GM18511 (cell line): ENCODE measurements around the gene KLRD1.
A peak's percentile ranks its signal among the peaks of the same experiment; 100 is the strongest.
"Not testable (repeated sequence)": the region's sequence is repeated elsewhere in the genome, so short reads cannot be mapped to it uniquely, and the experiment has no call there.

Experiments
- ATAC-seq: cut with Tn5 transposase; IDR thresholded peaks from one replicate; pipeline ENCODE4 v1.9.1; 2021; ENCODE audit warnings: mild to moderate bottlenecking, moderate library complexity; ENCODE audit not compliant: unreplicated experiment

KLRD1 gene

DNA sequence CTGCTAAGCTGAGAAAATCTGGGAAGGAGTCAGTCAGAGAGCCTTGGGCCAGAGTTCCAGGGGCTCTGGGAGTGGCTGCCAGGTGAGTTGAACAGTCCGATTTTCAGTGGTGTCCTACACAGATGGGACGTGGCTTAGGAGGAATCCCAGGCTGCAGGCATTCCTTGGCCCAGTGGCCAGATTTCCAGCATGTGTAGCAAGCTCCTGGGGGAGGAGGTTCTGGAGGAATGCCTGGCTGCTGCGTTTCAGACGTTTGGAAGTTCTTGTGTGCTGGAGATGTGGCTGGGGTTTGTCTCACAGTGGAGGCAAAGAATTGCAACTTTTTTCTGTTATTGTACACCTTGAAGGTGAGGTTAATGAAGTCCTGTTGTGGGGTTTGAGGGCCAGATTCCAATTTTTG lies 28.5 kb downstream of the KLRD1 start:
- not testable (repeated sequence) for ATAC-seq

DNA sequence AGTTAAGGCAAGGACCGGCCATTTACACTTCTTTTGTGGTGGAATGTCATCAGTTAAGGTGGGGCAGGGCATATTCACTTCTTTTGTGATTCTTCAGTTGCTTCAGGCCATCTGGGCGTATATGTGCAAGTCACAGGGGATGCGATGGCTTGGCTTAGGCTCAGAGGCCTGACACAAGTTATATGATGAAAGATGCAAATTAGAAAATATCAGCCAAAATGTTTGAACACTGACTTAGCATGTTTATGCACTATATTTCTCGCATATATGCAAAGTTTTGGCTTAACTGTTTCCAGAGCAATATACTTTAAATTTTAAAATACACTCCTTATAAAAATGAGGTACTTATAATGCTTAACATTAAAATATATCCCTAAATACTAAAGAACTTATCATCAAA lies 30.8 kb downstream of the KLRD1 start:
- not testable (repeated sequence) for ATAC-seq

DNA sequence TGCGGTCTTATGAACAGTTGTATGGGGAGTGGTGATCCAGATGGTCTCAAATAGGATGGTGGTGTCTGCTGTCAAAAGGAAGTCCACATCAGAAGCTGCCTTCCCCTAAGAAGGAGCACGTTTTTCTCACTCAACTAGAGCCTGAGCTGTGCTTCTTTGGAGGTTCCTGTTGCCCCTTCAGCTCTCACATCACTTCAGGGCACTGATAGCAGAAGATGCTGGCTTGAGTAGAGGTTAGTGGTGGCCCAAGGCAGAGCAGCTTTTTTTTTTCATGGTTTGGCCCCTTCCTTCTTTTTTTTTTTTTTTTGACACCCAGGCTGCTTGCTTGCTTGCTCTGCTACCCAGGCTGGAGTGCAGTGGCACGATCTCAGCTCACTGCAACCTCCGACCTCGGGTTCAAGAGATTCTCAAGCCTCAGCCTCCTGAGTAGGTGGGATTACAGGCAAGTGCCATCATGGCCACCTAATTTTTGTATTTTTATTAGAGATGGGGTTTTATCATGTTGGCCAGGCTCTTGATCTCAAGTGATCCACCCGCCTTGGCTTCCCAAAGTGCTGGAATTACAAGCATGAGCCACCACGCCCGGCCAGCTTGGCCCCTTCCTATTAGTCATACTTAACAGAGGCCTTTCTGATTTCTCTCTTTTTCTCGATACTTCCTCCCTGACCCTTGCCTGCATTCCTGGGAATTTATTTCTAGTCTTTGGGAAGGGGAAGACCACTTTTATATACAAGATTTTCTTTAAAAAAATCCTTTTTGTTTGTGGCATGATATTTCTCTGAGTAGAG lies 31.6 kb downstream of the KLRD1 start:
- ATAC-seq, result no peak

DNA sequence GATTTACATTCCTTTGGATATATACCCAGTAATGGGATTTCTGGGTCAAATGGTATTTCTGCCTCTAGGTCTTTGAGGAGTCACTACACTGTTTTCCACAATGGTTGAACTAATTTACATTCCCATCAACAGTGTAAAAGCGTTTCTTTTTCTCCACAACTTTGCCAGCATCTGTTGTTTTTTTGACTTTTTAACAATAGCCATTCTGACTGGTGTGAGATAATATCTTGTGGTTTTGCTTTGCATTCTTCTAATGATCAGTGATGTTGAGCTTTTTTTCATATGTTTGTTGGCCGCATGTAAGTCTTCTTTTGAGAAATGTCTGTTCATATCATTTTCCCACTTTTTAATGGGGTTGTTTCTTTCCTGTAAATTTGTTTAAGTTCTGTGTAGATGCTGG lies 33.3 kb downstream of the KLRD1 start:
- not testable (repeated sequence) for ATAC-seq

DNA sequence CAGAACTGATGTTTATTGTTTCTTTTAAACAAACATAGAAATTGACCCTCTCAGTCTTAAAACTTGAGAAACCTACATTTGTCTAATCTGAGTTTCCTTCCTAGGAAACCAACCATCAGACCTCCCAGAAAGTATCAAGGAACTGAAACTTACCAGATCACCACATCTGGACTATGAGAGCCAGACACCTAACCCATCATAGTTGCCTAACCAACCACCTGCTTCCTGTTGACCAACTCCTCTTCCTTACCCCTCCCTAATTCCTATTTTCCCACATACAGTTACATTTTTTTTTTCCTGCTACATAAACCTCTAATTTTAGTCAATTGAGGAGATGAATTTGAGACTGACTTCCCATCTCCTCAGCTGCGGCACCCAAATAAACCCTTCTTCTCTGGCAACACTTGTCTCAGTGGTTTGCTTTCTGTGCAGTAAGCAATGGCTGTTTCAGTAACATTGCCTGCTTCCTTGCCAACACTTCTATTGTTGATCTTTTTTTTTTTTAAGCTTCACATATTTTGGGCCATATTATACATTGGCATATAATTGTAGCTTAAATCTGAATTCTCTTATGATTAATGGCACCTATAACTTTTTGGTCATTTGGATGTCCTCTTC lies 34.3 kb downstream of the KLRD1 start:
- no peak for ATAC-seq

DNA sequence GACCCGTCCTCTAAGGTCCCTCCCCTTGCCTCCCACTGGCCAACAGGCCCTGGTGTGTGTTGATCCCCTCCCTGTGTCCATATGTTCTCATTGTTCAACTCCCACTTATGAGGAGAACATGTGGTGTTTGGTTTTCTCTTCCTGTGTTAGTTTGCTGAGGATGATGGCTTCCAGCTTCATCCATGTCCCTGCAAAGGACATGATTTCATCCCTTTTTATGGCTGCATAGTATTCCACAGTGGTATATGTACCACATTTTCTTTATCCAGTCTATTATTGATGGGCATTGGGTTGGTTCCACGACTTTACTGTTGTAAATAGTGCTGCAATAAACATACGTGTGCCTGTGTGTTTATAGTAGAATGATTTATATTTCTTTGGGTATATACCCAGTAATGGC lies 43.8 kb downstream of the KLRD1 start:
- ATAC-seq, result not testable (repeated sequence)

DNA sequence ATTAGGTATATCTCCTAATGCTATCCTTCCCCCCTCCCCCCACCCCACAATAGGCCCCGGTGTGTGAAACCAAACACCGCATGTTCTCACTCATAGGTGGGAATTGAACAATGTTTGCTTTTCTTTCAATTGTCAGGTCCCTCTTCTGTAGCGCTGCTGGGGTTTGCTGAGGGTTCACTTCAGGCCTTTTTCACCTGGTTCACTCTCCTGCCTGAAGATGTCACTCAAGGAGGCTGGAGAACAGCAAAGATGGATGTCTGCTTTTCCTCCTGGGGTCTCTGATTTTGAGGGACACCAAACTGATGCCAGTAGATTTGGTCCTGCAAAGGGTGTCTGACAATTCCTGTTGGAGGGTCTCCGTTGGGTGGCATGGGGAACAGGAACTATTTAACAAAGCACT lies 46.4 kb downstream of the KLRD1 start:
- ATAC-seq, result no peak

DNA sequence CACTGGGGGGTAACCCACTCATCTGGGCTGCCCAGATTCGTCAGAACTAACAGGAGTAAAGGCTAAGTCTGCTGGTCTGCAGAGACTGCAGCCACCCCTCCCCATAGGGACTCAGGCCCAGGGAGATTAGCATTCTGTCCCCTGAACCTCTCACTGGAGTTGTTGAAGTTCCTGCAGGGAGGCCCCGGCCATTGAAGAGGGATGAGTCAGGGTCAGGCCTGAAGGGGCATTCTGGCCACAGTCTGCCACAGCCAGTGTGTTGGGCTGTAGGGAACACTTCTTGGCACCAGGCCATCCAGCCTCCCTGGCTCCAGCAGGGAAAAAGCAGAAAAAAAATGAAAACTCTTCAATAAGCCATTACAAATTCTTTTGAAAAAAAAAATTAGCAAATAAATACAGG lies 46.8 kb downstream of the KLRD1 start:
- ATAC-seq, result no peak

DNA sequence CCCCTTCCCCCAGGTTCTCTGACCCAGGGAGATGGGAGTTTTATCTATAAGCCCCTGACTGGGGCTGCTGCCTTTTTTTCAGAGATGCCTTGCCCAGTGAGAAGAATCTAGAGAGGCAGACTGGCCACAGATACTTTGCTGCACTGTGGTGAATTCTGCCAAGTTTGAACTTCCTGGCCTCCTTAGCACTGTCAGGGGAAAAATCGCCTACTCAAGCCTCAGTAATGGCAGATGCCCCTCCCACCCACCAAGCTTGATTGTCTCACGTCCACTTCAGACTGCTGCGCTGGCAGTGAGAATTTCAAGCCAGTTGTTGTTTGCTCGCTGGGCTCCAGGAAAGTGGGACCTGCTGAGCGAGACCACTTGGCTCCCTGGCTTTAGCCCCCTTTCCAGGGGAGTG lies 50.5 kb downstream of the KLRD1 start:
- ATAC-seq, result no peak

DNA sequence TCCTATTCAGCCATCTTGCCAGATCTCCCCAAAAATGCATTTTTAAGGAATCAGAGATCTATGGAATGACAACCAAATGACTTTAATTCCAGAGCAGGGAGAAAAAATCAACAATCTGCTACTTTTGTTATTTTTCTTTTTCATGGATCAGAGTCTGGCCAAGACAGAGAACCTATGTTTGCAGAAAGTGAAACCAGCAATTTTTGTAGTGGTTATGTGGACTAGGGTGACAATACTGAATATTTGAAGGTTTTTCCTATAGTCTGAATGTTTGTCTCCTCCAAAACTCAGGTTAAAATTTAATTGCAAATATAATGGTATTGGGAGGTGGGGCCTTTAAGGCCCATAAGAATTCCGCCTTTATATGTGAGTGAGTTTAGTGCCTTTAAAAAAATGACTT lies 51.3 kb downstream of the KLRD1 start:
- no peak for ATAC-seq

DNA sequence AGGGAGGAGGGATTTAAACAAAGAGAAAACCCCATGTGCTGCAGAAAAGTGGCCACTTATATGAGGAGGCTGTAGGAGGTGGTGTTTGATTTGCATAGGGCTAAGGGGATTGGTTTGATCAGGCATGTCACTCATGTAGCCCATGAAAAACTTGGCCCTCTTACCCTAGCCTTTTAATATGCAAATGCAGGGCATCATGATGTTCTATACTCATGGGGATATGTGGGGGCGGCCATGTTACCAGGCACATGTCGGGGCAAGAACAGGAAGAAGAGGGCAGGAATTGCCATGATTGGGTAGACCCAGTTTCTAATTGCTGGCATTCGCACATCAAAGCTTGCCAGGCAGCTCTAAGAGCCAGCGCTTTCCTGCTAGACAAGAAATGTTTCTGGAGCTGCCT lies 53.4 kb downstream of the KLRD1 start:
- ATAC-seq, result no peak

DNA sequence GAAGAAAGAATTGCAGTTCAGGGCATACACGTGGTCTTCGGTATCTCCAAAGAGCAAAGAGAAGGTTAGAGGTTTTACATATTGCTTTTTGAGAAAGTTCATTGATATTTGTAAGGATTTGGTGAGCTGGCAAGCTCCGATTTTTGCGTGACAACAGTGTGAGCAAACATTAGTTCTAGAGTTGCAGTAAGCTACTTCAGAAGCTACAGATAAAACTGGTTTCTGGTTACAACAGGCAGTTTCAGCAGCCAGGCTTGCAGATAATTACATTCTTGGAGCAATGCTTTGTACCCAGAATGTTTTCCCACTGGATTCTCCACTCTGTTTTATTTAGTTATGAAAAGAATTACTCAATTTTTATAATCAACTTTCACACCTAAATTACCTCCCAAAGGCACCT lies 54.0 kb downstream of the KLRD1 start:
- ATAC-seq, result no peak

DNA sequence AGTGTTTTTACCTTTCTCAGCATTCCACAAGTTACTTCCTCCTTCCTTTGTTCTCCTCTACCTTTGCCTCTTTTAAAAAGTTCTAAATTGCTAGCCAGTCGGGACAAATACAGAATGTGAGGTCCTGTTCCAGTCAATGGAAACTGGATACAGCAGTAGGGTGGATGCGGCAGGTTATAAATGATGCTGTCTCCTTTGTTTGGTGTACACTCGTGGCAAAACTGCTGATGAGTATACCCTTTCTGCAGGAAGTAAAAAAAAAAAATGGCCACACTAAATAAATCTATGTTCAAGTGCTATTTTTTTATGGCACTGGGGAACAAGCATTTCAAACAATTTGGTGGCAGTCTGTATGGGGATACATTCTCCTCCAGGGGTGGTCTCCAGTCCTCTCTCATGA lies 54.7 kb downstream of the KLRD1 start:
- no peak for ATAC-seq

DNA sequence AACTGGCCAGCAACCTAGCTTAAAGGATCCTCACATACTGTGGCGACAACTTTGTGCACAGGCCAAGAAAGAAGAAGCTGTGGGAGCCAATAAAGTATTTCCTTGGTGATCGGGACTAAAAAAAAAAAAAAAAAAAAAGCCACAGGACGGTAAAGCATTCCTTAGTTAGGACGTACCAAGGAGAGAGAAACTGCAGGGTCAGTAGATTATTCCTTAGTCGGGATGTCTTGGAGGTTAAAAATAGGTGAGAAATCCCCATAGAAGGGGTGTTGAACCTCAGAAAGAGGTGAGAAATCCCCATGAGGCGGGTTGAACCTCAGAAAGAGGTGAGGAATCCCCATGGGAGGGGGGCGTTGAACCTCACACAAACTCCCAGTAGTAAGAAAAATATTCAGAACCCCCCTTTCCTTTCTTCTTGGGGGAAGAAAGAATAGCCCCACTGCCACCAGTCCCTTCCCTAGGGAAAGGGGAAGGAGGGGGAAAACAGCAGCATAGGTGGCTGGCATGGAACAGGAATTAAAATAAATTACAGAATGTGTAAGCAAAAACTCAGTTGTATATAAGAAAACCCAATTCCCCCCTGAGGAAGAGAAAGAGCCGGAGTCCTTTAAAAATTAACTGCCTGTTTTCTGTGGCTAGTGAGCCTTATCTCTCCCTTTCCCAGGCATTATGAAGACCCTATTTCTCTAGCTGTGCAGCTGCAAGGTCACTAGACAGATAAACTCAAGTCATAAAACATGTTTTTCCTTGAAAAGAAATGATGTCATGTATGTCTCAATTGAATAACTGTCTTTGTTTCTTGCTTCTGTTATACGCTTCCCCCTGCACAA lies 55.4 kb downstream of the KLRD1 start:
- ATAC-seq, result no peak

DNA sequence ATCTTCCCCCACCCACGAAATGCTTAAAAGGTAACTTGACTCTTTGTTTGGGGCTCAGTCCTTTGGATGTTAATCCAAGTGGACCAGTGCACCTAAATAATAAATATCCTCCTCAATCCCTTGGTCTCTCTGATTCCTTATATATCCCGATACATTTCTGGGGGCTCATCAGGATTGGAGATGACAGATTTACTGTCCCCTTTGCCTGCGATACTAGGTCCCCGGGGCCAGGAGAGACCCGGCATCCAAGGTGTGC lies 55.9 kb downstream of the KLRD1 start:
- ATAC-seq, result no peak

DNA sequence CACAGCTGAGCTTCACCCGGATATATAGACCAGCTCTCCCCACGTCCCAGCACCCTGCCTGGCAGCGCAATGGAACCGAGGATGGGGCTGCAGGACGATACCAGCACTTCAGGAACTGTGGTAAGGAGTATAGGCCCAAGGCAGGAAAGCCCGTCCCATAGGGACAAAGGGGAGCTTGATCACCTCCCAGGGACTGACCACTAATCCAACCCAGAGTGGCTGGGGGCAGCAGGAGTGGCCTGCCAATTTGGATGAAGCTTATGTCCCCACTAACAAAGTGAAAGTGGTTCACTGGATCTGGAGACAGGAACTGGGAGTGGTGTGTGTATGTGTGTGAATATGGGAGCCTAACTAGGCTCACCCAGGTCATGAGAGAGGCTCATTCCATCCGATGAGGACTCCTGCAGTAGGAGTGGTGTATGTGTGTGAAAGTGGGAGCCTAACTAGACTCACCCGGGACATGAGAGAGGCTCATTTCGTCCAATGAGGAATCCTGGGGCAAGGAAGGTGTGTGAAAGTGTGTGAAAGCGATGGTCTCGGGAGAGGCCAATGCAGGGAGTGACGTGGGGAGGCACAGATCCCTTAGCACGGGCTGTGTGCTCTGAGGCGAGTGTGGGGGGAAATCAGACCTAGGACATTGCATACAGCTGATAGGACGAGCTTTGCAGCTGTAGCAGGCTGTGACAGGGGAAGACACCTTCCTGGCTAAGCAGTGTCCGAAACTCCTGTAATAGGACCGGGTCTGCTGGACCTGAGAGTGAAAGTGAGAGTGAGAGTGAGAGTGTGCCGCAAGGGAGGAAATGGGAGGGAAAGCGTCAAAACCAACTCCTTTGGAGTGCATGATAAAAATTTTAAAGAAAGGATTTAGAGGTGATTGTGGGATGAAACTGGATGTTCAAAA lies 56.5 kb downstream of the KLRD1 start:
- ATAC-seq, result peak; percentile 91

DNA sequence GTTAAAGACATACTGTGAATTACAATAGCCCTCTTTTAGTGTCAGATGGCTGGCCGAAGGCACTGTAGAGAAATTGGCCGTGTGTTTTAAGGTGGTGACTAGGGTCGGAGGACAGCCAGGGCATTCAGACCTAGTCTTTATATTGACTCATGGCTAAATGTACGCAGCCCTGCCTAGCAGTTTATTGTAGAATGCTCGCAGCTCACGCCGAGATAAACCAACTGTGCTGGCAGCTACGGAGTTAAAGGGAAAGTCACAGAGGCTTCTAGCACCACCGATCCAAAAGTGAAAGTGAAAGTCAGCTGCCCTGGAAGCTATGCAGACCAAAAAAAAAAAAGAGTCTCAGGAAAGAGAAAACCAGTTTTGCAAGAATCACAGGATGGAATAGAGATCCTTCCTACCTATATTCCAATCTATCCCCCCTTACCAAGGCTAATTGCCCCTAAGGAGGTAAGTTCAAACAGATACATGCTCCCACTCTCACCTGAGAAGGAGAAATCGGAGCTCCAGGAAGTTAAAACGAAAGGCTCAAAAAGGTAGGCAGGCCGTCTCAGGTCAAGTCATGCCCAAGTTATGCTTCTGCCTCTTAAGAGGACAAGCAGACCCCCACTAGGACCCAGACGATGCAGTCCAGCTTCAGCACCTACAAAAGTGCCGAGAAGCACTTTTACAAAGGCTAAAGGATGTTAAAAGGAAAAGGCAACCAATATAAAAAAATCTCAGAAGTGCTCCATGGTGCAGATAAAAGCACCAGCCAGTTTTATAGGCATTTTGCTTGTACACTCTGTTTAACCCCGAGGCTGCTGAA lies 57.3 kb downstream of the KLRD1 start:
- peak; percentile 69 for ATAC-seq

DNA sequence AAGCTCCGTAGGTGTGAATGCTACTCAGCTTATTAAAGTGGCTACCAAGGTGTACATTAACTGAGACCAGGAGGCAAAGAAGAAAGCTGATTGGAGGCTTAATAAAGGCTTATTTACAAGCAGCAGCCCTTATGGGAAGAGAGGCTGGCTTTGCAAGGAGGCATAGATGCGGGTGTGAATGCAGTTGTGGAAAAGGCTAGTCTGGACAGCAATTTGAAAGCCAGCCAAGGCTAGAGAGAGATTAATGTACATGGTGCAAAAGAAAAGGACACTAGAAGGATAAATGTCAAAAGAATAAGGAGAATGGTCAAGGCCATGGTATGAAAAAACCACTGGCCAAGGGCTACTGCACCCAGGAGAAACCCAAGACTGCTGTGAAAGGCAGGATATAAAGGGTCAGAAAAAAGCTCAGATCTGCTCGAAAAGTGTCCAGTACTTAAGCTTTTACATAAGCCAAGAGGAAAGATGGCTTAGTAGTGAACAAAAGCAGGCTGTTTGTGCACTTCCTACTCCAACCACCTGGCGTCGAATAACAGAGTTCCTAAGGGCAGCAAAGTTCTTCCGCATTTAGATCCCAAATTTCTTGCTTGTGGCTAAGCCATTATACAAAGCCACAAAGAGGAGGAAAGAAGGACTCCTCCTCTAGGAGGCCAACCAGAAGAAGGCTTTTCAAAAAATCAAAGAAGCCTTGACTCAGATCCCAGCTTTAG lies 58.2 kb downstream of the KLRD1 start:
- no peak for ATAC-seq

DNA sequence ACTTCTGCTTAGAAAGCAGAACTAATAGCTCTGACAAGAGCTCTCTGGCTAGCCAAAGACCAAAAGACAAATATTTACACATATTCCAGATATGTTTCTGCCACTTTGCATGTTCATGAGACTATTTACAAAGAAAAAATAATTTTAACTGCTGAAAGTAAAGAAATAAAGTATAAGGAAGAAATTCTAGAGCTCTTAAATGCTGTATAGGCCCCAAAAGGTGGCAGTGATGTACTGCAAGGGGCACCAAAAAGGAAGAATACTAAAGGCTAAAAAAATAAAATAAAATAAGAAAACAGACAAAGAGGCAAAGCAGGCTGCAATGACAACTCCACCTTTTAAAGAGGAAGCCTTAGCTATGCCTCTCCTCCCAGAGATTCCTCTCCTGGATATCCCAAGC lies 59.2 kb downstream of the KLRD1 start:
- ATAC-seq, result no peak

DNA sequence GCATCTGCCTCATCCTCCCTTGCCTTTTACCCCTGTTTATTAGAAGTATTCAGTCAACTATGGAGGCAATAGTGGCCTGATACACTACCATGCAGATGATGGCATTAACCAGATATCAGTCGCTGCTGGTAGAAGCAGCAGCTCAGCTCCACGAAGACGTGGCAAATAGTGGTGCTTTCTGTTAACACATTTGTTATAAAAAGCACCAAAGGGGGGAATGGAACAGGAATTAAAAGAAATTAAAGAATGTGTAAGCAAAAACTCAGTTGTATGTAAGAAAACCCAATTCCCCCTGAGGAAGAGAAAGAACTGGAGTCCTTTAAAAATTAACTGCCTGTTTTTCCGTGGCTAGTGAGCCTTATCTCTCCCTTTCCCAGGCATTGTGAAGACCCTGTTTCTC lies 60.0 kb downstream of the KLRD1 start:
- not testable (repeated sequence) for ATAC-seq
